ENCODE results near the gene PRKAR2B.

GRCh38 chr7:107017965-107018719 lies 26.4 kb upstream of the PRKAR2B start:
- TF ChIP-seq POLR2AphosphoS5 (IDR thresholded peaks at IDR 0.05; ENCODE audit: low read depth, low read length) (no peak), POLR2A (IDR thresholded peaks at IDR 0.05; ENCODE audit: low read depth, low read length) (no peak)

All from GM12891 (cell line).